ENCODE results near the gene SAP30BP.
"Not testable (repeated sequence)": the region's sequence is repeated elsewhere in the genome, so short reads cannot be mapped to it uniquely, and the experiment has no call there.

Gene SAP30BP

DNA sequence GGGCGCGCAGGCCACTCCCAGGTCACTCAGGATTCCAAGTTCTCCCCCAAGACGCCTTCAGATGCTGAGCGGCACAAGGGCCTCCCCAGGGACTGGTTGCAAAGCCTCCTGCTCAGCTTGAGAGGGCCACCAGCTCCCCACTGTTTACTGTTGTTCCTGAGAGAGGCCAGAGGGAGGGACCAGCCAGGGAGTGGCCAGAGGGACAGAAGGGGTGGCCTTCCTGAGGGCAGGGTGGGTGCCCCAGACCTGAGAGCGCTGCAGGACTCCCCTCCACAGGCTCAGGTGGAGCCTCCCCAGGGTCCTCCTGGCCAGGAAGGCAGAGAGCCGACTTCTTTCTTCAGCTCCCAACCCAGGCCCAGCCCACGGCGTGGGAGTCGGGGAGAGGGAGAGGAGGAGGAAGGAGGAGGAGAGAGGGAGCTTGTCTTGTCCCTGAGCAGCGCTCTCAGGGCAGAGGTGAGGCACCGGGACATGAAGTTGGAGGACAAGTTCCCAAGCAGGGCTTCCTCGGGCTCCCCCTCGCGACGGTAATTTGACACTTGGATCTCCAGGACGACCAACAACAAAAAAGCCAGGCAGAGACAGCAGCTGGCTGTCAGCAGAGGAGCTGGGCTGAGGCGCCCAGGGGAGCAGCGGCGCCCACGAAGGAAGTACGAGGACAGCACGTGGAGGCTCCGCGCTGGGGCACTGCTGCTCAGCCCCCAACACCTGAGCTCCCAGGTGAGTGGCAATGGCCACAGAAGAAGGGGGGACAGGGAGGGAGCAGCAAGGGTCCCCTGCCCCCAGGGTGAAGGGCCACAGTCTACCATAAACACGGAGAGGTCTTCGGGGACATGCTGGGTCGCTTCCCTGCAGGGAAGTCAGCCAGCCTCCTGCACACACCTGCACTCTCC, 33.4 kb upstream of the SAP30BP start:
- peak overlapping the region; percentile 43 for H3K27ac ChIP-seq
- no peak for DNase-seq (ENCODE audit: low read depth, low spot score)

DNA sequence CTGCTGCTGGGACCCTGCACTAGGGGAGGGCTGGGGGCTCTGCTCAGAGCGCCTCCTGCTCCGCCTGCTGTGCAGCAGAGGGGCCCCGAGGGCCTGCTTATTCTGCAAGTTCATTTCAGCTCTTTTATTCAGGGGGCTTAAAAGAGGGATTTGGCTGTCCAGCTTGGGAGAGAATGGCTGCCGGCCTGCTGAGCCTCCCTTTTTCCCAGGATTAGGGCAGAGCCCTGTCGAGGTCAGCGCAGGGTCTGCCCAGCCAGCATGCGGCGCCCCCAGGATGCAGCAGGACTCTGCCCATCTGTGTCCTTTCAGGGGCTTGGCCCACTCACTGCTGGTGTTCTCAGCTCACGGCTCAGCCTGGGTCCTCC, 32.8 kb upstream of the SAP30BP start:
- no peak for DNase-seq (ENCODE audit: low read depth, low spot score)
- no peak overlapping the region for H3K27ac ChIP-seq

DNA sequence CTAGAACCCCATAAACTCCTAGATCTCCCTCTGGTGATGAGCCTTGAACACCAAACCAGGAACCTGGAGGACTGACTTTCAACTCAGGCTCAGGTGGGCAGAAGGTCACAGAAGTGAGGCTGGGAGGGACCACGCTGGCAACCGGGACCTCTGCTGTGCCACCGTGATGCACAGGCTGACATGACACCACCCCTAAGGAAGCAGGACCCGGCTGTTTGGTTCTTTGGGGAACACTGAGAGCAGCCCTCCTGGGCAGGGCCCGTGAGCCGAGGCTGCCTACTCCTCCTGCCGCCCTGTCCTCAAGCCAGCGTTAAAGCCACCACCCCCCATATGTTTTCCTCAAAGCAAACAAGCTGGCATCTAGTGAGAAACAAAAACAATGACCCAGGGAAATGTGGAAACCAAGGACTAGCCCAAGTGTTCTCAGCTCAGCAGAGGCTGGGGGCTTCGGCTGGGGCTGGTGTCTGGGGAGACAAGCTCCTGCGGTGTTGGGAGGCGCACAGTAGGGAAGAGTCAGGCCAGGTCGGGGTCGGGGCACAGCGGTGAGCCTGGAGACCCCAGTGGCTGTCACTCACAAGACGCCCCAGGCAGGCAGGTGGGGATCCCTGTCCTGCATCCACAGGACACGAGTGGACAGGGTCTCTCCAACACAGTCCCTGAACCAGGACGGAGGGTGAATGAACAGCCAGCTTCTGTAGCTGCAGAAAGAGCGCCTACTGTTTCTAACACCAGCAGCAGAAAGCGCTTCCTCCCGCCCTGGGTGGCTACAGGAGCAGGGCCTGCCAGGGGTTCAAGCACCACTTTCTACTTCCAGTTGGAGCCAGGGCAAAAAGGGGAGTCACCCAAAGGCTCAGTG, 32.2 kb upstream of the SAP30BP start:
- no peak overlapping the region for H3K27ac ChIP-seq
- DNase-seq (ENCODE audit: low read depth, low spot score), result no peak

DNA sequence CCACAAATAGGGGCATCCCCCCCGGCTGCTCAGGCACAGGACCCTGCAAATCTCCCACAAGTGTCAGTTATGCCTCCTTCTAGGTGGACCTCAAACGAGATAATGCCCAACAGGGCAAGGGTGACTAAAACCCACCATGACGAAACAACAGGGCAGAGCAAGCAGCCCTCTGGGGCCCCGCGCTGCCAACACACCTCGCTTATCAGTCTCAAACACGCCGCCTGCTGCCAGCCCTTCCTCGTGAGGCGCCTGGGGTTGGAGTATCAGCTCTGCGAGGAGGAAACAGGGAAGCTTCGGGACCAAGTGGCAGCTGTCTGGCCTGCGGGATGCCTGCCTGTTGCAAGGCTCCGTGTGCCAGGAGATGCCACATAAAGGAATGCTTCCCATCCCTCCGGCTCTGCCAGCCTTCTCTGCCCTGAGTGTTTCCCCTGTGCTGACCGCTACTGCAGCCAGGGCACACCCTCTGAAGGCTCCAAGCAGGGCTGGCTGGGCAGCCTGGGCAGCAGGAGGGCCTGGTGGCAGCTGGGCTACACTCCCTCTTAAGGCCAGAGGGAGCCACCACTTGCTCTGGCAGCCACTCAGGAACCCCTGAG, 31.4 kb upstream of the SAP30BP start:
- no peak for DNase-seq (ENCODE audit: low read depth, low spot score)
- no peak overlapping the region for H3K27ac ChIP-seq

DNA sequence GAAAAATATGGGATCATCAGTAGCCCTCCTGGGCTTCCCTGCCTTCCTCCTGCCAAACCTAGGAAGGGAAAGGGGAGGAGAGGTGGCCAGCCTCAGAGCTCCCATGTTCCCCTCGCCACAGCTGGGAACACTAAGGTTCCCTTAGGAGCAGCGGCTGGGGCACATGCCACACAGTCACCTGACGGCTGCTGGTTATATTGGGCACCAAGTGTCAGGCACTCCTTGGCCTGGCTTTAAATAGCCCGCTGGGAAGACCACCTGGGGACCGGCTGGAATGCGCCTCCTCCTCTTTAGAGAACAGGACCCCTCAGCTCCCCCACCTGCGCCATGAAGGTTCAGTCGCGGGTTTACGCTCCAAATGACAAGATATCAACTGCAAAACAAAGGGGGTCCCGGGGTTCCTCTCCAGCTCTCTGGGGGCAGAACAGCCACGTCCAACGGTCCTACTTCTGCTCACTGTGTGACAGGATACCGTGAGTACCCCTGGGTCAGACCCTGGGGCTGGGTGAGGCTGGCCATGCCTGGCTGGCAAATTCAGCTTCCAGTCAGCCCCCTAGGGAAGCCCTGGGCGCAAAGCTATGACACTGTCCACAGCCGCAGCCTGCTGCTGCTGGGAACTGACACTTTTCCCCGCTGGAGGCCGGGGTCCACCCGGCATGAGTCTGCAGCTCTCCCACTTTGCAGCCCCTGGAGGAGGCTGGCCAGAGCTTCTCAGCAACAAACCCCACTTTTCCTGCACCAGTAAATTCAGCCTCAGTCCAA, 30.6 kb upstream of the SAP30BP start:
- H3K27ac ChIP-seq, result no peak overlapping the region
- no peak for DNase-seq (ENCODE audit: low read depth, low spot score)

DNA sequence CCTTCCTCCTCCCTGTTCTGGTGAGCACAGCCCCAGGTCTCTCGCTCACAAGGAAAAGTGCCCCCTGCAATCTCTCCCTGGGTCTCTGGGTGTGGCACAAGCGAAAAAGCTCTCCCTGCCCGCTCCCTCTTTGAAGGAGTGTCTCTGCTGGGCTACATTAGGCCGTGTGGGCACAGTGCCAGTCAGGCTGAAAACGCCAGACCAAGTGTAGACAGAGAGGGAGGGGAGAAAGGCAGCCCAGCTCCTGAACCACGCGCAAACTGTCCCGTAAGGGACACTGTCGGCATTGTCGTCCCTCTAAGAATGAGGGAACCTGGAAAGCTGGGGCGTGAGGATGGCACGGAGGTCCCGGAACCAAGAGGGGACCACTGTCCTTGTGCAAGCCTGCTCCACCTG, 30.0 kb upstream of the SAP30BP start:
- DNase-seq (ENCODE audit: low read depth, low spot score), result no peak
- no peak overlapping the region for H3K27ac ChIP-seq

DNA sequence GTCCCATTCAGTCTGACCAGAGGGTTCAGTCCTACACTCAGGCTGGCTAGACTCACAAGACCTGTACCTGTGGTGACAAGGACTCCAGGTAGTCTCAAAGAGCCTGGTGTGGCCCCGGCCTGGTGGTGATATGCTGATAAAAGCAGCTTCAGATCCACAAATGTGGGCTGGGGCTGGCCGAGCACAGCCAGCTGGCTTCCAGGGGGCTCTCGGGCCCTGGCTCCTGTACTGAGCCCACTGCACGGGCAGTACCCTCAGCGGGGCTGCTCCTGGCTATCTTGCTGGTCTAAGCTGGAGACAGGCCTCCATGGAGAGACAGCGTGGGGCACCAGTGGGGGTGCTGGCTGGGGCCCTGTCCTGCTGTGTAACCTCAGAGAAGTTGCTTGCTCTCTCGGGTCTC, 29.6 kb upstream of the SAP30BP start:
- no peak for DNase-seq (ENCODE audit: low read depth, low spot score)
- no peak overlapping the region for H3K27ac ChIP-seq

DNA sequence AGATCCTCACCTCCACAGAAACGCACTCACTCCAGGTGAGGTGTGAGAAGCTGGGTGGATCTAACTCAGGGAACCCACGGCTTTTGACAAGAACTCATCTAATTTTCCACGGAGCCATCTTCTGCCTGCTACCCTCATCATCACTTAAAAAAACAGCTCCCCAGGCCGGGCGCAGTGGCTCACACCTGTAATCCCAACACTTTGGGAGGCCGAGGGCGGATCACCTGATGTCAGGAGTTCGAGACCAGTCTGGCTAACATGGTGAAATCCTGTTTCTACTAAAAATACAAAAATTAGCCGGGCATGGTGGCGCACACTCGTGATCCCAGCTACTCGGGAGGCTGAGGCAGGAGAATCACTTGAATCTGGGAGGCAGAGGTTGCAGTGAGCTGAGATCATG, 29.1 kb upstream of the SAP30BP start:
- H3K27ac ChIP-seq; DNase-seq (ENCODE audit: low read depth, low spot score): not testable (repeated sequence)

DNA sequence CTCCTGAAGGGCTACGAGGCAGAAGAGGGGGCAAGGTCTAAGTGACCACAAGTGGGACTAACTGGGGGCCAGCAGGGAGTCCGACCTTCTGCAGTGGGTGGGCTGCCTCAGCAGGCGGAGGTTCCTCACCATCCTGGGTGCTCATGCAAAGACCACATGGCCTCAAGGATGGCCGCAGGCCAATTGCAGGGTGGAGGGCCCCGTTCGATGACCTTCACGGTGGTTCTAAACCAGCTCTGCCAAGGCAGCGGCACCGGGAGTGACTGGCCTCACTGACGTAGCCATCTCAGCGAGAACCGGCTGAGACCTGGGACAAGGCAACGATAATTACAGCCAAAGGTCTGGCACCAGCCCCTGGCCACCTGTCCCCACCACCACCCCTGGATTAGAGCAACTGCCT, 28.2 kb upstream of the SAP30BP start:
- no peak overlapping the region for H3K27ac ChIP-seq
- DNase-seq (ENCODE audit: low read depth, low spot score), result no peak

DNA sequence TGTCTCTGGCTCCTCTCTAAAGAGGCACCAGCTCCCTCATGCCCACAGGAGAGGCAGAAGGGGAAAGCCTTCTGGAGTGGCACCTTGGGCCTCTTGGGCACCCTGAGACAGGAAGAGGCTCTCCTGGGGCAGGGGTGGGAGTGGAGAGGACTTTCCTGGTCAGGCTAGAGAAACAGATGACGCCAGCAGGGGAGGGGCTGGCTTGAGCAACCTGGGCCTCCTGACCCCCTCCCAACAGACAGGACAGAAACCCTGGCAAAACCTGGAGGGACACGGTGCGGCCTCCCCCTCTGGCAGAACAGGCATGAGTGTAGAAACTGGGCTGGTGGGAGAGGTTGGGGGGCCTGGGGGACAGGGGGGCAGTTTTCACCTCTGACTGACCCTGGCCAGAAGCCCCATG, 27.8 kb upstream of the SAP30BP start:
- DNase-seq (ENCODE audit: low read depth, low spot score), result no peak
- peak overlapping the region; percentile 41 for H3K27ac ChIP-seq

DNA sequence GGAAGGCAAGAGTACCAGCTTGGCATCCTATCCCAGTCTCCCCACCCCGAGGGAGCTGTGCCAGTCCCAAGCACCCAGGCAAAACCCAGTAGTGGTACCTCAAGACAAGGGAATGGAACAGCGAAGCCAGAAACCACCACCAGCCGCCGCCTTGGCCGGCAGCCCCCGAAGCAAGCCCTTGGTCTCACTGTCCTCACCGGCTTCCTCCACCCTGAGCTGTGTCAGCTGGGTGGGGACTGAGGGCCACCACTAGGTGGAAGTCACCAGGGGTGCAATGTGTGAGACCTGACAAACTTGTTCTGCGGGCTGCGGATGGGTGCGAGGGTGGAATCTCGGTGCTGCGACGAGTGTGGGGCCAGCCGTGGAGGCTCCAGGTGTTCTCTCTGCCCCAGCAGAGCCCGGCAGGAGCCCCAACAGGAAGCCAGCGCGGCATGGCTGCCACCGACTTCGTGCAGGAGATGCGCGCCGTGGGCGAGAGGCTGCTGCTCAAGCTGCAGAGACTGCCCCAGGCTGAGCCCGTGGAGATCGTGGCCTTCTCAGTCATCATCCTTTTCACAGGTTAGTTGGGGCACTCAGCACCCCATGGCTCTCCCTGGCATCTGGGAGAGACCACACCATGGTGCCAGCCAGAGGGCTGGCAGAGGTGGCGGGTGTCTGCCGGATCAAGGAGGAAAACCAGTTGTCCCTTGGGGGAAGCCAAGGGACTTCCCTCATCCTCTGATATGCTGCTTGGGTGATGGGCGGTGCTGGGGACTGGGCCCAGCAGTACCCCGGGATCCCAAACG, 27.2 kb upstream of the SAP30BP start:
- peak overlapping the region; percentile 41 for H3K27ac ChIP-seq
- DNase-seq (ENCODE audit: low read depth, low spot score), result no peak

DNA sequence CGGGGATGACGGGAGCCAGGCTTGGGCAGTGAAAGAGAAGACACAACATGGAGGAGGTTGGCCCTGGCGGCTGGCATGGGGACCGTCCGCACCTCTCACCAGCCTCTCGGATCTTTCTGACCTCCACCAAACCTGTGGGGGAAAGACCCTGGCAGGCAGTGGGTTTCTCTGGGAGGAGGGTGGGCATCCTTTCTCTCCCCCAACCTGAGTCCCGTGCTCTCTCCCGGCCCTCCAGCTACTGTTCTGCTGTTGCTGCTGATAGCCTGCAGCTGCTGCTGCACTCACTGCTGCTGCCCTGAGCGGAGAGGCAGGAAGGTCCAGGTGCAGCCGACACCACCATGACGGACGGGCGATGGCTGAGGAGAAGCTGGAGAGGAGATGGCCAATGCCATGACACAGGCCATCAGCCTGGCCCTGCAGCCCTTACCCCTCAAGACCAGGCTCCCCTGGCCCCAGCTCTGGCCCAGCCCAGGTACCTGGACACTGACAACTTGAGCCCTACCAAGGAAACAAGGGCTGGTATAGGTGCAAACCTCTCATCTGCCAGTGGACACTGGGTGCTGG, 26.5 kb upstream of the SAP30BP start:
- no peak for DNase-seq (ENCODE audit: low read depth, low spot score)
- H3K27ac ChIP-seq, result peak overlapping the region; percentile 41

DNA sequence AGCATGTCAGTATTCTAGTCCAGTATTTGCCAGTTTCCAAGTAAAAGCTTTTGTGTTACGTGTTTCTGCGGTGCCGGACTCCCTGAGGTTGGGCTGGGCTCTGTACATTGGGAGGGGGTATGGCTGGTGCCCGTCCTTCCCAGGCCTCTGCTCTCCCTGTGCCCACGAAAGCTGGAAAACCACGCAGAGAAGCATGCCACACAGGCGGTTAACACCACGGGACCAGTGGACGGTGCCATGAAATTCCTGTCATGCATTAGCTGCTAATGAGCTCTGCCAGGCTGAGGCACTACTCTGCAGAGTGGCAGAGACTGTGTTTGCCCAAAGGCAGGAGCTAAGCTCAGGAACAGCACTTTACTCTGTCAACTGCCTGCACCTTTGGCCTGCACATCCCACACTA, 25.8 kb upstream of the SAP30BP start:
- H3K27ac ChIP-seq, result peak overlapping the region; percentile 98
- no peak for DNase-seq (ENCODE audit: low read depth, low spot score)

DNA sequence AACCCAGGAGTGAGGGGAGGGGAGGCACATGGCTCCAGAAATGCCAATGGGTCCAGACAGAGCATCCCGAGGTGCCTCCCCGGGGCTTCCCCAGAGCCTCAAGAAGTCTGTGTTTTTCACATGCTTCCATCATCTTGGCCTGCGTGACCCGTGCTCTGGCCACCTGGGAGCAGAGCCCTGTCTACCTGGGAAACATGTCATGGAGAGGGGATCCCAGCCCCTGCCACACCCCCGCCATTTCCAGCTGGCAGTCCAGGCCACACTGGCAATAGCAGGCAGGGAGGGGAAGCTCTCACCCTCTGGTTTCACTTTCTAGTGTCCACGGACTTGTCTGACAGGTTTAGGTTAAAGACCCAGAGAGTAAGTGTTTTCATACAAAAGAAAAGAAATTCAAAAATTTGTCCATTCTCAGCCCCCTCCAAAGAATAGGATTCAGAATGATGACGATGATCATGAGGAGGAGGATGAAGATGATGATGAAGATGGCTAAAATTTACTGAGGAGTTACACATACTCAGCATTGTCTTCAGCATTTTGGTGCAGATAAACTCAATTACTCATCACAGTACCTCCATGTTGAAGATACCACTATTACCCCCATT, 24.9 kb upstream of the SAP30BP start:
- no peak for DNase-seq (ENCODE audit: low read depth, low spot score)
- peak overlapping the region; percentile 98 for H3K27ac ChIP-seq

DNA sequence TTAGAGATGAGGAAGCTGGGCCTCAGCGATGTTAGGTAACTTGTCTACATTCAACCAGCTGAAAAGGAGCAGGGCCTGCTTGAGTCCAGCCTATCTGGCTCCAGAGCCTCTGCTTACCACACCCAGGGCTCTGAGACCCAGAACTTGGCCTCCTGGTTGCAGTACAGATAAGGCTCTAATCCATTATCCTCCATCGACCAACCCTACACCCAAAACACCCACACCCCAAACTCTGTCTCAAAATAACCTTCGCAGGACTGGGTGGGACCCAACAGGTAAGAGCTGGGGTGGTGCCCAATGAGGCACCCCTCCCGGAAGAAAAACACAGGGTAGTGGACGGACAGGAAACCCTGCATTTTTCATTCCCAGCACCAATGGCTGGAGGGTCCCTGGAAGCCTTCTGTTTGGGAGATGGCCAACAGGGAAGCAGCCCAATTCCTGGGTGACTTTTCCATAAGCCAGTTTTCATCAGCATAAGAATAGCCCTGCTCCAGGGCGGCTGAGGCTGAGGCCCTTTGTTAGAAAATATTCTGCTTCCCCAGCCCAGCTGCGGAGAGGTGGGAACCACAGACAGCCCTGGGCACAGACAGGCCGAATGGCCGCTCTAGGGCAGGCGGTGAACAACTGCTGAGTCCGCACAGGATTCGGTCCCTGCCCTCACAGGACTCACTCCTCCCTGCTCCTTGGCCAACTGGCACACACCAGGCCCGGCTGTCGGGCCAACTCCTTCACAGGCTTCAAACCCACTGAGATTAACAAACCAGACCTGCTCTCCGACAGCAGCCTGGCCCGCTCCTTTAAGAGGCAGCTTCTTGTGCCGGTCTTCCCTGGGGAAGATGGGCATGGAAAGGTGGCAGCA, 24.1 kb upstream of the SAP30BP start:
- no peak for DNase-seq (ENCODE audit: low read depth, low spot score)
- peak overlapping the region; percentile 98 for H3K27ac ChIP-seq

DNA sequence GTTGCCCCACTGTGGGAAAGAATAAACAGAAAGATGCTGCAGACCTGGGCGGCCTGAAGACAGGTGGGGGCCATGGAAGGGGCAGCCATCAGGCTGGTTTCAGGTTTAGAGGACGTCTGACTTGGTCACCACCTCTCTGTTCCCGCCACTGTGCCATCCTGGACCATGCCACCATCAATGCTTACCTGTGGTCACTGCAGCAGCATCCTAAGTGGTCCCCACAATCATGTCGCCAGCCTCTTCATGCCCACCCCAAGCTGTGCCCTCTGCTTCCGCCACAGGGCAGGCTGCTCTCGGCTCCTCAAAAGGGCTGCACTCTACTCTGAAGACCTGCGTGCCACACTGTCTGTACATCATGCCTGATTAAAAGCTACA, 23.5 kb upstream of the SAP30BP start:
- no peak for DNase-seq (ENCODE audit: low read depth, low spot score)
- H3K27ac ChIP-seq, result peak overlapping the region; percentile 98

DNA sequence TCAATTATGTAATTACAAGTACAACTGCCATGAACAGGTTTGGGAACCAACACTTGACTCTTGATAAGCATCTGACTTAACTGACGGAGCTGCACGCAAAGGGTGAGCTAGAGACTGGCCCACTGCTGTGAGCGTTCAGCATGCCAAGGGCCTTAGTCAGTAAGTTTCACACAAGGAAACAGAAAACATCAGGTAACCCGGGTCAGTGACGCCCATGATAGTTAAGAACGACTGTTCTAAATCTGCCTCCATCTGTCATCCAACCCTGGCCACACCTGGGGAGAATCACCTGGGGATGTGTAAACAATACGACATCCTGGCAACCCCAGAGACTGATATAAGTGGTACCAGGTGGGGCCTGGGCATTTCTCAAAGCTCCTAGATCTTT, 21.6 kb upstream of the SAP30BP start:
- DNase-seq (ENCODE audit: low read depth, low spot score), result peak; percentile 99
- H3K27ac ChIP-seq, result peak overlapping the region; percentile 98

All from epithelial cell of prostate (primary cell).